Hematopoietic multipotent progenitor cell treated with erythropoietin and hydrocortisone succinate and interleukin-3 and kit ligand, for 8 days (in vitro differentiated cells): ENCODE data around the gene TUBGCP6.
A peak's percentile ranks its signal among the peaks of the same experiment; 100 is the strongest.

ENCODE experiments used
- DNase-seq: peaks from one replicate; pipeline ENCODE4 v3.0.0-alpha.2; 2015

Gene TUBGCP6

GRCh38 chr22:50264104-50264745 is 19.4 kb upstream of the TUBGCP6 start:
- no peak for DNase-seq

GRCh38 chr22:50262973-50263617 is 18.3 kb upstream of the TUBGCP6 start:
- DNase-seq, result no peak

- peak; percentile 25 for DNase-seq
These were observed 17.7 kb upstream of the TUBGCP6 start for GRCh38 chr22:50262460-50262911.

- DNase-seq, result no peak
These were observed 17.0 kb upstream of the TUBGCP6 start, which contains the start of gene MAPK12 for GRCh38 chr22:50261615-50262459. MAPK12 (minus strand) TSS chr22:50261683; CDS start chr22:50261509, 174 bp downstream.

- DNase-seq, result peak; percentile 24
These were observed 16.2 kb upstream of the TUBGCP6 start for GRCh38 chr22:50260801-50261614.

GRCh38 chr22:50260434-50260800 is 15.6 kb upstream of the TUBGCP6 start:
- no peak for DNase-seq

GRCh38 chr22:50259302-50259701 is 14.5 kb upstream of the TUBGCP6 start:
- DNase-seq, result no peak

- DNase-seq, result no peak
These were observed 13.8 kb upstream of the TUBGCP6 start for GRCh38 chr22:50258361-50259292.

GRCh38 chr22:50257451-50258360 is 12.9 kb upstream of the TUBGCP6 start:
- DNase-seq, result no peak

- DNase-seq, result no peak
These were observed 12.2 kb upstream of the TUBGCP6 start for GRCh38 chr22:50257041-50257440.

- DNase-seq, result no peak
These were observed 11.5 kb upstream of the TUBGCP6 start for GRCh38 chr22:50256258-50256862.

- DNase-seq, result no peak
These were observed 10.8 kb upstream of the TUBGCP6 start for GRCh38 chr22:50255607-50256006.

- DNase-seq, result no peak
These were observed 10.3 kb upstream of the TUBGCP6 start for GRCh38 chr22:50255099-50255498.

GRCh38 chr22:50253941-50254340 is 9.1 kb upstream of the TUBGCP6 start:
- DNase-seq, result no peak

- DNase-seq, result peak; percentile 29
These were observed 8.5 kb upstream of the TUBGCP6 start for GRCh38 chr22:50253046-50253915.

- DNase-seq, result peak; percentile 73
These were observed 7.5 kb upstream of the TUBGCP6 start for GRCh38 chr22:50252082-50253045.

GRCh38 chr22:50251477-50252081 is 6.8 kb upstream of the TUBGCP6 start:
- DNase-seq, result no peak
